ENCODE measurements around the gene ZNF627. TPM values are rescaled to one million over a fixed set of nuclear protein-coding genes. Genes with fewer than 3 reads are reported as not detected.

The ZNF627 gene
- total RNA-seq (2021; fragmentation: NEBNext Ultra II Directional; extraction: Animal tissue kit (Norgen Biotek cat#: 25700)) (13.7 and 15.8 TPM in 2 replicates), polyA plus RNA-seq (2011; rRNA removed) (5.4 and 7.2 TPM in 2 replicates), polyA minus RNA-seq (2011; rRNA and poly(A)+ RNA removed) (17.5 and 26.4 TPM in 2 replicates)
- polyA plus RNA-seq (2011; cell fraction: cytosol; rRNA removed): 7.5 TPM
- 3.6 TPM for polyA plus RNA-seq (2011; cell fraction: nucleus; rRNA removed)
- polyA plus RNA-seq (2012, experiment 1 of 2): 7.7 to 10.1 TPM (median 8.7 TPM) in 4 replicates
- 0.71 TPM for polyA plus RNA-seq (2012, experiment 2 of 2)
- polyA plus RNA-seq (2013, experiment 1 of 2): 6.8 TPM
- 7.1 TPM for polyA plus RNA-seq (2013, experiment 2 of 2)
- polyA minus RNA-seq (2011; cell fraction: cytosol; rRNA and poly(A)+ RNA removed): 11.2 TPM
- 9.8 TPM for polyA minus RNA-seq (2011; cell fraction: nucleus; rRNA and poly(A)+ RNA removed)
- long read RNA-seq, experiment 1, partial matches to known transcripts: 0 of 10 reads
- long read RNA-seq, experiment 1, other reads (novel, unspliced or antisense): 10 of 10 reads
- long read RNA-seq, experiment 2, transcript ZNF627-201 (4 exons, 2,840 nt): major isoform, 15 of 16 reads
- long read RNA-seq, experiment 2, partial matches to known transcripts: 0 of 16 reads
- long read RNA-seq, experiment 2, other reads (novel, unspliced or antisense): 1 of 16 reads

DNA sequence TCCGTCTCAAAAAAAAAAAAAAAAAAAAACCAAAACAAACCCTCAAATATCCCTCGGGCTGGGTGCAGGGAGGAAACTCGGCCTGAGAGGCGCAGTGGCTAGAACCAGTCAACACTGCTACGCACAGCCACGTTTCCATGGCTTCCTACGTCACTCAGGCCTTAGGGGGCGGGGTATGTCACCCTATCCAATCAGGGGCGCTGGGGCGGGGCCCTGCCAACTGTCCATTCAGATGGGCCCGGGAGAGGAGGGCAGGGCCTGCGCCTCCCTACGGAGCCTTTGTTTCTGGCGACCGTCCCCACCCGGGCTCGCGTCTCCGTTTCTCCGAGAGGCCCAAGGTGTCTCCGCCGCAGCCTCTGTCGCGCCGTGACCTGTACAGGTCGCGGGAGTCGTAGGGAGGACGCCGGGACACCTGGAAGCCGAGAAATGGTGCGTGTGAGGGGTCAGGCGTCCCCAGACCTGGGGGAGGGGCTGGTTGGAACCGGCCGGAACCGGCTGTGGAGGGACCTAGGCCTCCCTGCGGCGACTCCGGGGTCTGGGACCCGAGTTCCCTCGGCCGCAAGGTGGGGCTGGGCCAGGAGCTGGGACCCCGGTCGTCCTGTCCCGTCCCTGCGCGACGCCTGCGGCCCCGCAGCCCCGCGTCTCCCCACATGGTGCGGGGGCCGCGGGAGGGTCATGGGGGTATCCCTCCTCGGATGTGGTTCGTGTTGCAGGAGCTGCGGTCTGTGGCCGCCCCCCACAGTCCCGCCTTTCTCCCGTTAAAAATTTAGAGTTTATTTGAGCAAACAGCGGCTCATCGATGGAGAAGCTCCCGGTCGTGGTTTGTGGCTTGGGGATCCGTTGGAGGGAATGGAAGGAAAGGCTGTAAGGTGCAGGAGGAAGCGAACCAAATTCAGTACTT lies at the start of gene ZNF627:
Gene ZNF627 (plus strand): TSS at position 282 of the 901 bp plus-strand sequence. CDS start 145 bp downstream, at position 427.
- no peak within 1 kb of the TSS for H2AFZ ChIP-seq (ENCODE audit: low read length)
- peak within 1 kb of the TSS; percentile 59 to 66 for H3K4me2 ChIP-seq (ENCODE audit: insufficient read depth in 1 of 2, low read depth in 2 of 2, low read length in 2 of 2)
- peaks cover 6 to 44% of the 10 kb centered on the region in 2 experiments; a peak in 3 of 4 replicates for H3K79me2 ChIP-seq (ENCODE audit: control insufficient read depth in 1 of 2, insufficient read depth in 2 of 2, low read length in 2 of 2)
- 0 out of 2 replicates have a peak within 1 kb of the TSS, but pooled peaks have one; percentile 32 for H2AK5ac ChIP-seq (ENCODE audit: low read depth, low read length)
- H3K27me3 ChIP-seq (replicated peaks in 1 of 4; ENCODE audit: control insufficient read depth in 3 of 4, extremely low read depth in 1 of 4, insufficient read depth in 3 of 4, low read length in 3 of 4): no peaks in the 10 kb centered on the region
- peak within 1 kb of the TSS; percentile 100 for H3K18ac ChIP-seq (ENCODE audit: extremely low read depth, low read length)
- H4K8ac ChIP-seq (ENCODE audit: extremely low read depth, insufficient read depth, low read length): peak within 1 kb of the TSS; percentile 100
- H4K20me1 ChIP-seq (replicated peaks in 1 of 2; ENCODE audit: control insufficient read depth in 1 of 2, insufficient read depth in 2 of 2, low read length in 2 of 2): peaks cover 0 to 5% of the 10 kb centered on the region in 2 experiments
- H3K4me1 ChIP-seq (replicated peaks in 1 of 4; ENCODE audit: control insufficient read depth in 3 of 4, insufficient read depth in 4 of 4, low read length in 3 of 4): peaks cover 0 to 6% (median 3%) of the 10 kb centered on the region in 4 experiments; a peak in 3 of 7 replicates
- H3K14ac ChIP-seq (ENCODE audit: insufficient read length): no peak within 1 kb of the TSS
- peak within 1 kb of the TSS; percentile 100 for H2BK5ac ChIP-seq (ENCODE audit: low read depth, low read length)
- peak within 1 kb of the TSS; percentile 99 for H2BK15ac ChIP-seq (ENCODE audit: low read length)
- H2BK12ac ChIP-seq (ENCODE audit: low read depth, low read length): peak within 1 kb of the TSS; percentile 97
- peak within 1 kb of the TSS; percentile 80 to 97 (median 85) for H3K4me3 ChIP-seq (ENCODE audit: extremely low read depth in 1 of 4, insufficient read depth in 2 of 4, low read depth in 3 of 4, low read length in 4 of 4)
- no peak within 1 kb of the TSS for H3K4ac ChIP-seq (replicated peaks; ENCODE audit: insufficient read length, low read depth, low read length)
- ChIA-PET CTCF (ENCODE audit: partially characterized antibody) (interaction anchor here (0.9 to 1.1 kb wide), 2 partner anchors 9 to 26 kb away, joined by 4 read pairs; no protein-coding TSS in a partner anchor), POLR2A (ENCODE audit: partially characterized antibody) (interaction anchor here (0.5 to 1.8 kb wide), 28 partner anchors 8 to 1200 kb away, joined by 3 to 16 read pairs (median 4); partner anchors contain the start of genes ACP5, ECSIT, ELOF1 and ZNF439)
- WGBS, 2 experiments (ENCODE audit: extremely low coverage in 1 of 2, insufficient coverage in 1 of 2, insufficient read length in 1 of 2, insufficient replicate concordance in 2 of 2, low coverage in 1 of 2, low lambda C conversion rate in 2 of 2, missing lambda C conversion rate in 1 of 2): 3% methylated on average over 36 of the region's 67 CpGs; no CpG with 5 or more reads in 1 of the 2 experiments
- peak; percentile 70 for FAIRE-seq
- H3K27ac ChIP-seq (ENCODE audit: low read depth, low read length): peak within 1 kb of the TSS; percentile 100
- H3K79me1 ChIP-seq (ENCODE audit: low read depth, low read length): peaks cover 2% of the 10 kb centered on the region
- no peak within 1 kb of the TSS for H3K23ac ChIP-seq (ENCODE audit: insufficient read length)
- H3K9me3 ChIP-seq (ENCODE audit: insufficient read depth in 2 of 2, low read depth in 1 of 2, low read length in 1 of 2): no peaks in the 10 kb centered on the region
- peaks cover 0 to 8% (median 0%) of the 10 kb centered on the region in 4 experiments; a peak in 2 of 8 replicates for H3K36me3 ChIP-seq (ENCODE audit: control insufficient read depth in 2 of 4, insufficient read depth in 4 of 4, low read length in 3 of 4)
- H3K56ac ChIP-seq (replicated peaks; ENCODE audit: insufficient read length, low read depth, low read length): peak within 1 kb of the TSS; percentile 98
- peak within 1 kb of the TSS; percentile 96 to 99 (median 99) for H3K9ac ChIP-seq (replicated peaks in 1 of 4; ENCODE audit: extremely low read depth in 1 of 4, low read depth in 3 of 4, low read length in 3 of 4)
- peak within 1 kb of the TSS; percentile 98 for H4K5ac ChIP-seq (ENCODE audit: insufficient read length, low read depth, low read length)
- H3K23me2 ChIP-seq (ENCODE audit: low read depth, low read length): no peaks in the 10 kb centered on the region; the same call in 1 of the 2 replicates
- H4K91ac ChIP-seq (replicated peaks; ENCODE audit: insufficient read length, low read length): peak within 1 kb of the TSS; percentile 99
- DNase-seq (ENCODE audit: low read depth in 1 of 2, low spot score in 2 of 2): peak; percentile 93 to 98
- no peak within 1 kb of the TSS for H2BK20ac ChIP-seq (ENCODE audit: low read length)
- H2BK120ac ChIP-seq (replicated peaks; ENCODE audit: low read depth, low read length): no peak within 1 kb of the TSS
- peak; percentile 94 for TF ChIP-seq TAF1 (IDR thresholded peaks at IDR 0.05; ENCODE audit: low read depth, low read length)
- TF ChIP-seq POLR2A (IDR thresholded peaks at IDR 0.05; ENCODE audit: control extremely low read depth in 1 of 2, low read depth in 2 of 2, low read length in 2 of 2): peak; percentile 92 to 98
- peak; percentile 89 for TF ChIP-seq TBP (IDR thresholded peaks at IDR 0.05; ENCODE audit: low read depth, low read length)
- no peak for TF ChIP-seq NANOG (IDR thresholded peaks at IDR 0.05; ENCODE audit: insufficient read depth, low read depth, low read length, poor library complexity, severe bottlenecking)
- TF ChIP-seq GABPA (IDR thresholded peaks at IDR 0.05; ENCODE audit: borderline replicate concordance, insufficient read depth, low read length): no peak
- TF ChIP-seq PHF8 (conservative IDR thresholded peaks at IDR 0.05; ENCODE audit: low read depth, low read length): peak; percentile 100
- TF ChIP-seq EGR1 (IDR thresholded peaks at IDR 0.05; ENCODE audit: borderline replicate concordance, low read depth, low read length): 0 out of 2 replicates have a peak, but pooled peaks have one; percentile 23
- TF ChIP-seq CREB1 (IDR thresholded peaks at IDR 0.05): peak; percentile 85
